Measurements from ENCODE around the gene NAALADL2.
"Not testable (repeated sequence)": the region's sequence is repeated elsewhere in the genome, so short reads cannot be mapped to it uniquely, and the experiment has no call there.

Gene NAALADL2

GRCh38 chr3:175777965-175778364 is 918.8 kb downstream of the NAALADL2 start:
- no peak for TF ChIP-seq CTCF (IDR thresholded peaks at IDR 0.05; ENCODE audit: low read depth, low read length, missing control alignments)
- H3K36me3 ChIP-seq (replicated peaks) = no peaks in the 10 kb centered on the region
- in situ Hi-C loops (cut with HindIII; ENCODE audit: low pct_ligation_motif_present, low sequenced_read_pairs) = no loop called here

GRCh38 chr3:175778994-175779393 is 919.9 kb downstream of the NAALADL2 start:
- TF ChIP-seq CTCF (IDR thresholded peaks at IDR 0.05; ENCODE audit: low read depth, low read length, missing control alignments) = no peak
- in situ Hi-C loops (cut with HindIII; ENCODE audit: low pct_ligation_motif_present, low sequenced_read_pairs) = no loop called here
- Histone ChIP-seq H3K36me3 (replicated peaks) (no peaks in the 10 kb centered on the region), H3K27me3 (replicated peaks) (no peaks in the 10 kb centered on the region), H3K4me3 (ENCODE audit: low read depth, low read length) (no peak overlapping the region), H3K27ac (no peak overlapping the region)
- DNase-seq = no peak

More at GRCh38 chr3:175777965-175778364, 918.8 kb downstream of the NAALADL2 start:
- no peak overlapping the region for H3K4me3 ChIP-seq (ENCODE audit: low read depth, low read length)
- no peaks in the 10 kb centered on the region for H3K27me3 ChIP-seq (replicated peaks)
- H3K27ac ChIP-seq = no peak overlapping the region
- no peak for DNase-seq

- in situ Hi-C loops (cut with HindIII; ENCODE audit: low pct_ligation_motif_present, low sequenced_read_pairs); H3K36me3 ChIP-seq (replicated peaks); H3K4me3 ChIP-seq (ENCODE audit: low read depth, low read length); DNase-seq; H3K27ac ChIP-seq; H3K27me3 ChIP-seq (replicated peaks): not testable (repeated sequence)
Observed at GRCh38 chr3:175787109-175787508, 928.0 kb downstream of the NAALADL2 start.

- Histone ChIP-seq H3K36me3 (replicated peaks) (no peaks in the 10 kb centered on the region), H3K27me3 (replicated peaks) (no peaks in the 10 kb centered on the region), H3K27ac (no peak overlapping the region), H3K4me3 (ENCODE audit: low read depth, low read length) (no peak overlapping the region)
- in situ Hi-C loops (cut with HindIII; ENCODE audit: low pct_ligation_motif_present, low sequenced_read_pairs) = no loop called here
- no peak for DNase-seq
- no peak for TF ChIP-seq CTCF (IDR thresholded peaks at IDR 0.05; ENCODE audit: low read depth, low read length, missing control alignments)
Observed at GRCh38 chr3:175792245-175792644, 933.1 kb downstream of the NAALADL2 start.

GRCh38 chr3:175798326-175798725 is 939.2 kb downstream of the NAALADL2 start:
- H3K27ac ChIP-seq = no peak overlapping the region
- H3K36me3 ChIP-seq (replicated peaks) = no peaks in the 10 kb centered on the region
- H3K27me3 ChIP-seq (replicated peaks) = no peaks in the 10 kb centered on the region
- DNase-seq = no peak
- in situ Hi-C loops (cut with HindIII; ENCODE audit: low pct_ligation_motif_present, low sequenced_read_pairs) = no loop called here
- H3K4me3 ChIP-seq (ENCODE audit: low read depth, low read length) = no peak overlapping the region
- no peak for TF ChIP-seq CTCF (IDR thresholded peaks at IDR 0.05; ENCODE audit: low read depth, low read length, missing control alignments)

GRCh38 chr3:175805825-175806224 is 946.7 kb downstream of the NAALADL2 start:
- no peak overlapping the region for H3K27ac ChIP-seq
- no peak for TF ChIP-seq CTCF (IDR thresholded peaks at IDR 0.05; ENCODE audit: low read depth, low read length, missing control alignments)
- in situ Hi-C loops (cut with HindIII; ENCODE audit: low pct_ligation_motif_present, low sequenced_read_pairs) = no loop called here

More at GRCh38 chr3:175805825-175806224, 946.7 kb downstream of the NAALADL2 start:
- Histone ChIP-seq H3K36me3 (replicated peaks) (no peaks in the 10 kb centered on the region), H3K27me3 (replicated peaks) (no peaks in the 10 kb centered on the region), H3K4me3 (ENCODE audit: low read depth, low read length) (no peak overlapping the region)
- DNase-seq = no peak
